IMR-90 (cell line): Measurements from ENCODE around the gene ARRDC5. TPM values are rescaled to one million over a fixed set of nuclear protein-coding genes. Genes with fewer than 3 reads are reported as not detected.

Source experiments
- ATAC-seq: fragments of 200-7000 bp; cut with Tn5 transposase; 2 replicates; pipeline ENCODE4 v1.9.1; 2020; ENCODE audit warnings: low read depth, mild to moderate bottlenecking, moderate library complexity
- BruUV-seq: library from RNA; stranded (reverse); fragments of 400-500 nt; replicated peaks from 2 replicates; lab custom pipeline; 2021; lab: Mats Ljungman, UMichigan
- CTCF ChIA-PET: fragments of 300-600 bp; formaldehyde crosslinking; extraction: SDS; loops from one replicate; lab custom pipeline; 2021; ENCODE audit warnings: antibody characterized with exemption; lab: Yijun Ruan, JAX
- POLR2A ChIA-PET: fragments of 300-600 bp; sonication (Branson Sonifier 250); formaldehyde crosslinking; loops from one replicate; lab custom pipeline; 2022; ENCODE audit warnings: antibody characterized with exemption; ENCODE audit not compliant: unreplicated experiment; lab: Charles Lee
- DNase-seq: peaks from one replicate; pipeline ENCODE4 v3.0.0; 2013
- H2AFZ ChIP-seq: replicated peaks from 2 replicates; pipeline ENCODE3; 2013; ENCODE audit warnings: low read length, mild to moderate bottlenecking; ENCODE audit not compliant: poor library complexity
- H2AK5ac ChIP-seq: 2 replicates; pipeline ENCODE4 v1.6.1; 2013; ENCODE audit warnings: low read depth, low read length, inconsistent platforms
- H2AK9ac ChIP-seq: replicated peaks from 2 replicates; pipeline ENCODE3; 2013; ENCODE audit warnings: mild to moderate bottlenecking, low read depth, low read length, moderate library complexity; ENCODE audit not compliant: poor library complexity
- H2BK120ac ChIP-seq: 2 replicates; pipeline ENCODE4 v1.6.1; 2013; ENCODE audit warnings: low read depth, low read length, inconsistent platforms
- H2BK15ac ChIP-seq: 3 replicates; pipeline ENCODE4 v1.6.1; 2013; ENCODE audit warnings: low read depth, low read length, inconsistent platforms
- H2BK20ac ChIP-seq: 2 replicates; pipeline ENCODE4 v1.6.1; 2013; ENCODE audit warnings: low read depth, mild to moderate bottlenecking, inconsistent platforms, low read length, moderate library complexity
- H2BK5ac ChIP-seq: 2 replicates; pipeline ENCODE4 v1.6.1; 2013; ENCODE audit warnings: mild to moderate bottlenecking, low read depth, low read length, inconsistent platforms; ENCODE audit not compliant: poor library complexity, severe bottlenecking
- H3K14ac ChIP-seq: replicated peaks from 2 replicates; pipeline ENCODE4 v1.6.1; 2013; ENCODE audit warnings: low read depth, low read length, inconsistent platforms
- H3K18ac ChIP-seq: 2 replicates; pipeline ENCODE4 v1.6.1; 2013; ENCODE audit warnings: low read depth, low read length, control low read depth
- H3K23ac ChIP-seq: 2 replicates; pipeline ENCODE4 v1.6.1; 2013; ENCODE audit warnings: low read depth, low read length, inconsistent platforms
- H3K27ac ChIP-seq: 2 replicates; pipeline ENCODE4 v1.5.1; 2013; ENCODE audit warnings: mild to moderate bottlenecking, control low read depth, low read length; ENCODE audit not compliant: insufficient read depth
- H3K27me3 ChIP-seq: 2 replicates; pipeline ENCODE4 v1.6.1; 2013; ENCODE audit warnings: low read length; ENCODE audit not compliant: control insufficient read depth, insufficient read depth
- H3K36me3 ChIP-seq: 2 replicates; pipeline ENCODE4 v1.6.1; 2013; ENCODE audit warnings: low read length, mixed read lengths; ENCODE audit not compliant: control insufficient read depth, insufficient read depth
- H3K4ac ChIP-seq: 2 replicates; pipeline ENCODE4 v1.6.1; 2013; ENCODE audit warnings: low read depth, low read length, inconsistent platforms
- H3K4me1 ChIP-seq: 2 replicates; pipeline ENCODE4 v1.6.1; 2013; ENCODE audit warnings: low read length, mixed read lengths; ENCODE audit not compliant: control insufficient read depth, insufficient read depth
- H3K4me2 ChIP-seq: 2 replicates; pipeline ENCODE4 v1.6.1; 2013; ENCODE audit warnings: low read depth, mild to moderate bottlenecking, control low read depth, low read length, moderate library complexity
- H3K4me3 ChIP-seq: 2 replicates; pipeline ENCODE4 v1.5.1; 2013; ENCODE audit warnings: low read depth, mild to moderate bottlenecking, control low read depth, low read length, moderate library complexity; ENCODE audit not compliant: insufficient read depth
- H3K56ac ChIP-seq: 2 replicates; pipeline ENCODE4 v1.6.1; 2013; ENCODE audit warnings: low read length, inconsistent platforms; ENCODE audit not compliant: insufficient read depth; ENCODE audit errors: extremely low read depth
- H3K79me1 ChIP-seq, 2 experiments: 2 replicates each; pipeline ENCODE4 v1.6.1; 2013; ENCODE audit warnings: low read length in 2 of 2, inconsistent platforms in 1 of 2, low read depth in 1 of 2
- H3K9ac ChIP-seq: 2 replicates; pipeline ENCODE4 v1.6.1; 2013; ENCODE audit warnings: low read depth, low read length, control low read depth
- H3K9me1 ChIP-seq: 2 replicates; pipeline ENCODE4 v1.6.1; 2013; ENCODE audit warnings: low read length, inconsistent platforms; ENCODE audit not compliant: insufficient read depth
- H3K9me3 ChIP-seq: 2 replicates; pipeline ENCODE4 v1.6.1; 2013; ENCODE audit warnings: low read length; ENCODE audit not compliant: control insufficient read depth, insufficient read depth
- H4K20me1 ChIP-seq: 2 replicates; pipeline ENCODE4 v1.6.1; 2013; ENCODE audit warnings: low read length, inconsistent platforms; ENCODE audit not compliant: insufficient read depth
- H4K5ac ChIP-seq: 2 replicates; pipeline ENCODE4 v1.6.1; 2013; ENCODE audit warnings: mild to moderate bottlenecking, low read depth, low read length, control low read depth
- H4K8ac ChIP-seq, 2 experiments: 2 replicates each; pipeline ENCODE4 v1.6.1; 2013; ENCODE audit warnings: low read depth in 2 of 2, low read length in 2 of 2, control low read depth in 1 of 2, inconsistent platforms in 1 of 2
- H4K91ac ChIP-seq: 2 replicates; pipeline ENCODE4 v1.6.1; 2013; ENCODE audit warnings: low read depth, low read length, inconsistent platforms; ENCODE audit not compliant: insufficient read depth
- BHLHE40 ChIP-seq: fragments of 150-350 bp; IDR thresholded peaks from 2 replicates; pipeline ENCODE4 v1.6.1; 2016; ENCODE audit warnings: mild to moderate bottlenecking, low read depth, low read length
- CEBPB ChIP-seq: IDR thresholded peaks from 2 replicates; pipeline ENCODE4 v1.6.1; 2012; ENCODE audit warnings: low read depth, low read length, improper control_type of control experiment
- CHD1 ChIP-seq: IDR thresholded peaks from 2 replicates; pipeline ENCODE4 v1.6.1; 2012; ENCODE audit warnings: low read depth, low read length, improper control_type of control experiment
- MAFK ChIP-seq: IDR thresholded peaks from 2 replicates; pipeline ENCODE4 v1.6.1; 2012; ENCODE audit warnings: low read depth, low read length, improper control_type of control experiment
- MAZ ChIP-seq: IDR thresholded peaks from 2 replicates; pipeline ENCODE4 v1.6.1; 2012; ENCODE audit warnings: low read depth, mild to moderate bottlenecking, low read length, improper control_type of control experiment, moderate library complexity, borderline replicate concordance
- NFE2L2 ChIP-seq: fragments of 150-350 bp; IDR thresholded peaks from 2 replicates; pipeline ENCODE4 v1.6.1; 2016; ENCODE audit warnings: low read depth, mild to moderate bottlenecking, low read length
- RAD21 ChIP-seq: IDR thresholded peaks from 2 replicates; pipeline ENCODE4 v1.6.1; 2012; ENCODE audit warnings: low read length, improper control_type of control experiment
- RFX5 ChIP-seq: IDR thresholded peaks from 2 replicates; pipeline ENCODE4 v1.8.0; 2012; ENCODE audit warnings: low read depth, mild to moderate bottlenecking, low read length, moderate library complexity
- WGBS, 2 experiments: methylation state at CpG; one replicate each; pipeline versions ENCODE4 v1.1.5 to v1.1.7; 2013; ENCODE audit warnings: missing lambda C conversion rate in 2 of 2; ENCODE audit not compliant: insufficient read length in 1 of 2; ENCODE audit errors: extremely low coverage in 2 of 2; 5-methylcytosine and 5-hydroxymethylcytosine counted together
- dilution Hi-C: fragments of 300-500 bp; cut with HindIII; formaldehyde crosslinking; loops from one replicate; pipeline ENCODE4 v1.14.3; 2018; ENCODE audit warnings: low sequenced_read_pairs; ENCODE audit not compliant: unreplicated experiment
- in situ Hi-C: fragments of 300-500 bp; cut with MboI; formaldehyde crosslinking; loops from 3 replicates; pipeline ENCODE4 v1.14.3; 2019; ENCODE audit warnings: low sequenced_read_pairs, inconsistent platforms, mixed read lengths
- intact Hi-C: fragments of 100-400 bp; cut with micrococcal nuclease; formaldehyde crosslinking; loops from 2 replicates; pipeline ENCODE4 v1.10.0; 2022
- polyA plus RNA-seq, 3 experiments: library from polyadenylated mRNA; depleted of rRNA; stranded (reverse); fragments of >200 nt; gene quantifications; 2 replicates each; pipeline ENCODE4 v1.2.3, GENCODE V29; 2012; ENCODE audit warnings: low replicate concordance in 1 of 3
- total RNA-seq: library from RNA; depleted of rRNA; stranded (reverse); fragments of >200 nt; gene quantifications from 2 replicates; pipeline ENCODE4 v1.2.3, GENCODE V29; 2012
- TF ChIP-seq, protein P1 (sequence below): fragments of 150-350 bp; IDR thresholded peaks from 2 replicates; pipeline ENCODE4 v1.6.1; 2016; ENCODE audit warnings: low read depth, mild to moderate bottlenecking, low read length, moderate library complexity, borderline replicate concordance
- TF ChIP-seq, protein P2 (sequence below): fragments of 150-350 bp; IDR thresholded peaks from 2 replicates; pipeline ENCODE4 v1.6.1; 2017; ENCODE audit warnings: mild to moderate bottlenecking, antibody characterized with exemption, low read length, low read depth
- TF ChIP-seq, protein P3 (sequence below): conservative IDR thresholded peaks from 2 replicates; pipeline ENCODE4 v1.5.1; 2012; ENCODE audit warnings: mild to moderate bottlenecking, low read depth, low read length, improper control_type of control experiment

ARRDC5 gene
- total and polyA plus RNA-seq, 2 of the 4 experiments (the other 2 are of a cell fraction), result not detected

GRCh38 chr19:4937060-4937459 lies 34.4 kb upstream of the ARRDC5 start:
- ChIA-PET CTCF (interaction anchor here (0.6 to 1.6 kb wide), 2 partner anchors 8 to 26 kb away, joined by 3 to 6 read pairs; no protein-coding TSS in a partner anchor), POLR2A (interaction anchor here (0.6 kb wide), 1 partner anchor 88 kb away, joined by 3 read pairs; no protein-coding TSS in a partner anchor)
- Histone ChIP-seq H3K36me3 (peaks cover 21% of the 10 kb centered on the region), H3K79me1 (peaks cover 14 to 72% of the 10 kb centered on the region in 2 experiments), H2AFZ (no peak overlapping the region), H2BK15ac (no peak overlapping the region), H2BK120ac (no peak overlapping the region), H2AK5ac (no peak overlapping the region), H3K4me2 (no peak overlapping the region), H3K4ac (no peak overlapping the region), H4K91ac (no peak overlapping the region), H2BK20ac (no peak overlapping the region), H2AK9ac (no peak overlapping the region), H3K9me1 (peaks cover 5% of the 10 kb centered on the region; the same call in 1 of the 2 replicates), H3K18ac (no peak overlapping the region), H3K14ac (no peak overlapping the region), H3K56ac (no peak overlapping the region), H3K4me1 (no peaks in the 10 kb centered on the region), H3K23ac (no peak overlapping the region), H4K20me1 (peaks cover 29% of the 10 kb centered on the region), H4K8ac (no peak overlapping the region), H3K27ac (no peak overlapping the region), H3K4me3 (no peak overlapping the region), H4K5ac (no peak overlapping the region), H3K9me3 (no peaks in the 10 kb centered on the region), H2BK5ac (no peak overlapping the region), H3K9ac (no peak overlapping the region), H3K27me3 (no peaks in the 10 kb centered on the region)
- no peak for ATAC-seq
- intact Hi-C loops, result no loop called here
- DNase-seq, result no peak
- no CpG with 5 or more reads among the region's 7 CpGs for WGBS, 2 experiments
- dilution Hi-C loops, result no loop called here
- BruUV-seq, result no TSS peak
- TF ChIP-seq, protein P1, sequence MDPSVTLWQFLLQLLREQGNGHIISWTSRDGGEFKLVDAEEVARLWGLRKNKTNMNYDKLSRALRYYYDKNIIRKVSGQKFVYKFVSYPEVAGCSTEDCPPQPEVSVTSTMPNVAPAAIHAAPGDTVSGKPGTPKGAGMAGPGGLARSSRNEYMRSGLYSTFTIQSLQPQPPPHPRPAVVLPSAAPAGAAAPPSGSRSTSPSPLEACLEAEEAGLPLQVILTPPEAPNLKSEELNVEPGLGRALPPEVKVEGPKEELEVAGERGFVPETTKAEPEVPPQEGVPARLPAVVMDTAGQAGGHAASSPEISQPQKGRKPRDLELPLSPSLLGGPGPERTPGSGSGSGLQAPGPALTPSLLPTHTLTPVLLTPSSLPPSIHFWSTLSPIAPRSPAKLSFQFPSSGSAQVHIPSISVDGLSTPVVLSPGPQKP, result no peak
- TF ChIP-seq CHD1 (no peak), NFE2L2 (no peak), BHLHE40 (no peak), RFX5 (no peak), MAFK (no peak), RAD21 (no peak), CEBPB (no peak), MAZ (no peak)
- TF ChIP-seq, protein P2, sequence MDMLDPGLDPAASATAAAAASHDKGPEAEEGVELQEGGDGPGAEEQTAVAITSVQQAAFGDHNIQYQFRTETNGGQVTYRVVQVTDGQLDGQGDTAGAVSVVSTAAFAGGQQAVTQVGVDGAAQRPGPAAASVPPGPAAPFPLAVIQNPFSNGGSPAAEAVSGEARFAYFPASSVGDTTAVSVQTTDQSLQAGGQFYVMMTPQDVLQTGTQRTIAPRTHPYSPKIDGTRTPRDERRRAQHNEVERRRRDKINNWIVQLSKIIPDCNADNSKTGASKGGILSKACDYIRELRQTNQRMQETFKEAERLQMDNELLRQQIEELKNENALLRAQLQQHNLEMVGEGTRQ, result no peak
- TF ChIP-seq, protein P3, sequence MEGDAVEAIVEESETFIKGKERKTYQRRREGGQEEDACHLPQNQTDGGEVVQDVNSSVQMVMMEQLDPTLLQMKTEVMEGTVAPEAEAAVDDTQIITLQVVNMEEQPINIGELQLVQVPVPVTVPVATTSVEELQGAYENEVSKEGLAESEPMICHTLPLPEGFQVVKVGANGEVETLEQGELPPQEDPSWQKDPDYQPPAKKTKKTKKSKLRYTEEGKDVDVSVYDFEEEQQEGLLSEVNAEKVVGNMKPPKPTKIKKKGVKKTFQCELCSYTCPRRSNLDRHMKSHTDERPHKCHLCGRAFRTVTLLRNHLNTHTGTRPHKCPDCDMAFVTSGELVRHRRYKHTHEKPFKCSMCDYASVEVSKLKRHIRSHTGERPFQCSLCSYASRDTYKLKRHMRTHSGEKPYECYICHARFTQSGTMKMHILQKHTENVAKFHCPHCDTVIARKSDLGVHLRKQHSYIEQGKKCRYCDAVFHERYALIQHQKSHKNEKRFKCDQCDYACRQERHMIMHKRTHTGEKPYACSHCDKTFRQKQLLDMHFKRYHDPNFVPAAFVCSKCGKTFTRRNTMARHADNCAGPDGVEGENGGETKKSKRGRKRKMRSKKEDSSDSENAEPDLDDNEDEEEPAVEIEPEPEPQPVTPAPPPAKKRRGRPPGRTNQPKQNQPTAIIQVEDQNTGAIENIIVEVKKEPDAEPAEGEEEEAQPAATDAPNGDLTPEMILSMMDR, result no peak
- in situ Hi-C loops, result no loop called here
